Mesenteric fat pad (tissue), 1 donor: ENCODE measurements around the gene ADM. TPM values are rescaled to one million over a fixed set of nuclear protein-coding genes. Genes with fewer than 3 reads are reported as not detected.
"Not testable (repeated sequence)": the region's sequence is repeated elsewhere in the genome, so short reads cannot be mapped to it uniquely, and the experiment has no call there.

Experiments used
- DNase-seq: peaks from one replicate; pipeline ENCODE4 v3.0.0-alpha.2; 2020; ENCODE audit warnings: low spot score
- long read RNA-seq: library from polyadenylated mRNA; unstranded; transcript quantifications from one replicate; pipeline ENCODE4 v2.0.0, GENCODE V29; 2020
- total RNA-seq: library from RNA; stranded (reverse); fragmentation: NEBNext Ultra II Directional; extraction: Animal tissue kit (Norgen Biotek cat#: 25700); gene quantifications from one replicate; pipeline ENCODE4 v1.2.1, GENCODE V29; 2021
- donor health status: DM: yes; HTN: yes; CAD: no.

ADM gene
- 663 TPM for total RNA-seq
- long read RNA-seq, transcript ADM-202 (3 exons, 584 nt): minor isoform, 41 of 2,717 reads
- long read RNA-seq, transcript ADM-208 (3 exons, 1,640 nt): minor isoform, 43 of 2,717 reads
- long read RNA-seq, transcript ADM-201 (4 exons, 1,885 nt): major isoform, 2,300 of 2,717 reads
- long read RNA-seq, transcript ADM-207 (2 exons, 1,839 nt): minor isoform, 67 of 2,717 reads
- long read RNA-seq, partial matches to known transcripts: 20 of 2,717 reads
- long read RNA-seq, other reads (novel, unspliced or antisense): 203 of 2,717 reads

- peak; percentile 95 for DNase-seq
These were observed at the start of gene ADM for GRCh38 chr11:10304495-10305261. Gene ADM (plus strand): TSS chr11:10305073. CDS start chr11:10305701, 628 bp downstream.

GRCh38 chr11:10255388-10256125 is 49.3 kb upstream of the ADM start:
- no peak for DNase-seq

- no peak for DNase-seq
These were observed 47.4 kb upstream of the ADM start for GRCh38 chr11:10257478-10257877.

- DNase-seq: no peak
These were observed 43.1 kb upstream of the ADM start for GRCh38 chr11:10261821-10262220.

GRCh38 chr11:10263929-10264328 is 40.9 kb upstream of the ADM start:
- no peak for DNase-seq

- not testable (repeated sequence) for DNase-seq
These were observed 40.2 kb upstream of the ADM start for GRCh38 chr11:10264716-10265115.

GRCh38 chr11:10265936-10266335 is 38.9 kb upstream of the ADM start:
- no peak for DNase-seq

- no peak for DNase-seq
These were observed 37.1 kb upstream of the ADM start for GRCh38 chr11:10267821-10268220.

- DNase-seq: no peak
These were observed 36.0 kb upstream of the ADM start for GRCh38 chr11:10268746-10269488.

GRCh38 chr11:10272132-10272531 is 32.7 kb upstream of the ADM start:
- DNase-seq: no peak

GRCh38 chr11:10273738-10274137 is 31.1 kb upstream of the ADM start:
- DNase-seq: no peak

GRCh38 chr11:10274726-10275125 is 30.1 kb upstream of the ADM start:
- no peak for DNase-seq

GRCh38 chr11:10275714-10276113 is 29.2 kb upstream of the ADM start:
- DNase-seq: no peak

- no peak for DNase-seq
These were observed 22.8 kb upstream of the ADM start for GRCh38 chr11:10282117-10282516.

GRCh38 chr11:10283991-10284390 is 20.9 kb upstream of the ADM start:
- DNase-seq: no peak

GRCh38 chr11:10285148-10285802 is 19.6 kb upstream of the ADM start:
- no peak for DNase-seq

GRCh38 chr11:10287140-10287539 is 17.7 kb upstream of the ADM start:
- no peak for DNase-seq

- DNase-seq: no peak
These were observed 16.8 kb upstream of the ADM start for GRCh38 chr11:10287766-10288715.

- DNase-seq: no peak
These were observed 15.8 kb upstream of the ADM start for GRCh38 chr11:10288881-10289764.
